HG03442 (cell line): ENCODE measurements around the gene ADAMTS2.

Experiments used
- ATAC-seq: cut with Tn5 transposase; IDR thresholded peaks from one replicate; pipeline ENCODE4 v1.9.1; 2021; ENCODE audit warnings: mild to moderate bottlenecking, moderate library complexity; ENCODE audit not compliant: unreplicated experiment

Gene ADAMTS2

GRCh38 chr5:179269781-179270543 lies 75.3 kb downstream of the ADAMTS2 start:
- ATAC-seq, result no peak

GRCh38 chr5:179268966-179269693 lies 76.1 kb downstream of the ADAMTS2 start:
- no peak for ATAC-seq

GRCh38 chr5:179268399-179268952 lies 76.8 kb downstream of the ADAMTS2 start:
- no peak for ATAC-seq

GRCh38 chr5:179267671-179268083 lies 77.6 kb downstream of the ADAMTS2 start:
- ATAC-seq, result no peak

- no peak for ATAC-seq
These were observed 78.1 kb downstream of the ADAMTS2 start for GRCh38 chr5:179267071-179267670.

- ATAC-seq, result no peak
These were observed 78.8 kb downstream of the ADAMTS2 start for GRCh38 chr5:179266291-179267070.

- ATAC-seq, result no peak
These were observed 79.6 kb downstream of the ADAMTS2 start for GRCh38 chr5:179265514-179266290.

- ATAC-seq, result no peak
These were observed 80.3 kb downstream of the ADAMTS2 start for GRCh38 chr5:179264783-179265513.

GRCh38 chr5:179264053-179264782 lies 81.0 kb downstream of the ADAMTS2 start:
- ATAC-seq, result no peak

- ATAC-seq, result no peak
These were observed 81.7 kb downstream of the ADAMTS2 start for GRCh38 chr5:179263391-179264052.

GRCh38 chr5:179262126-179262920 lies 82.9 kb downstream of the ADAMTS2 start:
- no peak for ATAC-seq

- ATAC-seq, result no peak
These were observed 83.7 kb downstream of the ADAMTS2 start for GRCh38 chr5:179261301-179262125.

- no peak for ATAC-seq
These were observed 84.8 kb downstream of the ADAMTS2 start for GRCh38 chr5:179260324-179261070.

GRCh38 chr5:179259731-179260323 lies 85.4 kb downstream of the ADAMTS2 start:
- no peak for ATAC-seq
